Body of pancreas (tissue), 4 donors: ENCODE measurements around the gene ZNF454. TPM values are rescaled to one million over a fixed set of nuclear protein-coding genes. Genes with fewer than 3 reads are reported as not detected.

ENCODE experiments used
- ATAC-seq: fragments of 150-250 bp; one replicate; pipeline ENCODE4 v1.9.1; 2016
- DNase-seq, 4 donors: peaks; one replicate each; pipeline ENCODE4 v3.0.0-alpha.2; 2019
- H3K27ac ChIP-seq, 4 donors: fragments of 200-600 bp; sonication (generic); 1 replicate in 3 of 4; 2 replicates in 1 of 4; pipeline versions ENCODE4 v1.5.1 to v1.6.1; 2016 to 2019; ENCODE audit warnings: mild to moderate bottlenecking in 1 of 4, mixed read lengths in 1 of 4, moderate library complexity in 1 of 4
- H3K27me3 ChIP-seq, 2 donors: fragments of 200-600 bp; sonication (generic); one replicate each; pipeline ENCODE4 v1.6.0; 2016; ENCODE audit warnings: mild to moderate bottlenecking in 1 of 2
- H3K36me3 ChIP-seq, 2 donors: fragments of 200-600 bp; sonication (generic); replicated peaks in 1 of 2; 2 replicates each; pipeline ENCODE4 v1.5.1; 2016; ENCODE audit warnings: low read depth in 2 of 2; ENCODE audit not compliant: insufficient read depth in 1 of 2
- H3K4me1 ChIP-seq: fragments of 200-600 bp; sonication (generic); one replicate; pipeline ENCODE4 v1.6.0; 2016
- H3K4me3 ChIP-seq, 2 donors: fragments of 200-600 bp; sonication (generic); 1 replicate in 1 of 2; 2 replicates in 1 of 2; pipeline ENCODE4 v1.5.1; 2016 to 2019
- H3K9me3 ChIP-seq, 3 donors: fragments of 200-600 bp; sonication (generic); 1 replicate in 2 of 3; 2 replicates in 1 of 3; pipeline ENCODE4 v1.5.1; 2016
- POLR2A ChIP-seq, 3 donors: fragments of 450-650 bp; IDR thresholded peaks; one replicate each; pipeline ENCODE4 v1.6.1; 2016; ENCODE audit warnings: antibody characterized with exemption in 3 of 3, mild to moderate bottlenecking in 2 of 3
- WGBS, 2 donors: methylation state at CpG; one replicate each; pipeline ENCODE4 v1.1.5; 2017; 5-methylcytosine and 5-hydroxymethylcytosine counted together
- intact Hi-C: fragments of 100-400 bp; cut with DNase I; formaldehyde crosslinking; loops from one replicate; pipeline ENCODE4 v1.15.1; 2023
- total RNA-seq, 2 donors: library from RNA; depleted of rRNA; stranded (reverse); fragments of >200 nt; gene quantifications; one replicate each; pipeline ENCODE4 v1.1.0, GENCODE V29; 2016
- TF ChIP-seq, protein P1 (sequence below), 7 experiments: fragments of 450-650 bp in 4 of 7; fragments of 200-600 bp in 3 of 7; sonication (generic) in 3 of 7; IDR thresholded peaks; one replicate each; pipeline ENCODE4 v1.5.1; 2016 to 2019; ENCODE audit warnings: antibody characterized with exemption in 7 of 7

ZNF454 gene
- total RNA-seq, 2 donors from 2014 or later, result 4.2 to 8.2 TPM

GRCh38 chr5:178988436-178989220 lies 47.6 kb downstream of the ZNF454 start:
- Histone ChIP-seq H3K27ac (no peak overlapping the region), H3K9me3 (peaks cover 0 to 45% (median 0%) of the 10 kb centered on the region in 3 donors), H3K27me3 (no peaks in the 10 kb centered on the region), H3K4me1 (no peaks in the 10 kb centered on the region), H3K4me3 (no peak overlapping the region), H3K36me3 (no peaks in the 10 kb centered on the region)
- WGBS, 2 donors, result 87 to 94% methylated on average over 20 to 26 of the region's 27 CpGs
- intact Hi-C loops, result no loop called here
- ATAC-seq, result no peak
- TF ChIP-seq POLR2A (IDR thresholded peaks at IDR 0.05), result no peak
- TF ChIP-seq, protein P1, sequence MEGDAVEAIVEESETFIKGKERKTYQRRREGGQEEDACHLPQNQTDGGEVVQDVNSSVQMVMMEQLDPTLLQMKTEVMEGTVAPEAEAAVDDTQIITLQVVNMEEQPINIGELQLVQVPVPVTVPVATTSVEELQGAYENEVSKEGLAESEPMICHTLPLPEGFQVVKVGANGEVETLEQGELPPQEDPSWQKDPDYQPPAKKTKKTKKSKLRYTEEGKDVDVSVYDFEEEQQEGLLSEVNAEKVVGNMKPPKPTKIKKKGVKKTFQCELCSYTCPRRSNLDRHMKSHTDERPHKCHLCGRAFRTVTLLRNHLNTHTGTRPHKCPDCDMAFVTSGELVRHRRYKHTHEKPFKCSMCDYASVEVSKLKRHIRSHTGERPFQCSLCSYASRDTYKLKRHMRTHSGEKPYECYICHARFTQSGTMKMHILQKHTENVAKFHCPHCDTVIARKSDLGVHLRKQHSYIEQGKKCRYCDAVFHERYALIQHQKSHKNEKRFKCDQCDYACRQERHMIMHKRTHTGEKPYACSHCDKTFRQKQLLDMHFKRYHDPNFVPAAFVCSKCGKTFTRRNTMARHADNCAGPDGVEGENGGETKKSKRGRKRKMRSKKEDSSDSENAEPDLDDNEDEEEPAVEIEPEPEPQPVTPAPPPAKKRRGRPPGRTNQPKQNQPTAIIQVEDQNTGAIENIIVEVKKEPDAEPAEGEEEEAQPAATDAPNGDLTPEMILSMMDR (IDR thresholded peaks at IDR 0.05), result no peak
- DNase-seq, result no peak

DNA sequence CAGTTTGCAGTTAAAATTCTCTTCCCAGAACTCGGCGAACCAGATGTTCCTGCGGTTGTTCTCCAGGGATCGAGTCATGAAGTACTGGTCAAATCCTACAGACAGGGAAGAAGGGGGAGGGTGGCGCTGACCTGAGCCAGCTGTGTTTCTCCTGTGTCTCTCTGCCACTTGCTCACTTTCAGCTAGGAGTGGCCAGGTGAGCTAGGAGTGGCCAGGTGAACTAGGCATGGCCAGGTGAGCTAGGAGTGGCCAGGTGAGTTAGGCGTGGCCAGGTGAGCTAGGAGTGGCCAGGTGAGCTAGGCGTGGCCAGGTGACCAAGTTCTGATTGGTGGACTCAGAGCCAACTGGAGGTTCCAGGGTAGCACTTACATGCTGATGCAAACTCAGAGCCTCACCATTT lies 48.3 kb downstream of the ZNF454 start:
- WGBS, 2 donors, result 80 to 88% methylated on average over 5 to 7 of the region's 7 CpGs
- Histone ChIP-seq H3K27ac (no peak overlapping the region), H3K9me3 (peaks cover 0 to 38% (median 0%) of the 10 kb centered on the region in 3 donors), H3K4me3 (no peak overlapping the region), H3K36me3 (no peaks in the 10 kb centered on the region), H3K27me3 (no peaks in the 10 kb centered on the region), H3K4me1 (no peaks in the 10 kb centered on the region)
- TF ChIP-seq, protein P1 (IDR thresholded peaks at IDR 0.05), result no peak
- no peak for DNase-seq
- intact Hi-C loops, result no loop called here
- no peak for ATAC-seq

DNA sequence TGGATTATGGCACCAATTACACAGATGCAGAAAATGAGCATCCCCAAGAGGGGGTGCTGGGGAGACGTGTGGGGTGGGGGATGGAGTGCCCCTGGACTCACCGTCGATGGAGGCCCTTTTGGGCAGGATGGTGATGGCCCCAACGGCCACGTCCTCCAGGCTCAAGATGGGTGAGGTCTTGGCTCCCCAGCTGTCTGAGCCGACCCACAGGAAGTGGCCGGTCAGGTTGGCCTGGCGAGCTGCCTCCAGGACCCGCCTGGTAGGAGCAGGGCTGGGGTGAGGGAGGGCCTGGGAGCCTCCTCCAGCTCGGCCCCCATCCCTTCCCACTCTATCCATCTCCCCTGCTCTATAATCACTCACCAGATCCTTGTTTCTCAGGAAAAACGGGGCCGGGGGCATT lies 49.5 kb downstream of the ZNF454 start:
- H3K4me3 ChIP-seq, result no peak overlapping the region
- H3K9me3 ChIP-seq, result peaks cover 0 to 32% (median 0%) of the 10 kb centered on the region in 3 donors
- DNase-seq, result no peak
- H3K27ac ChIP-seq, result no peak overlapping the region
- ATAC-seq, result no peak
- 76 to 86% methylated on average over 9 to 12 of the region's 12 CpGs for WGBS, 2 donors
- TF ChIP-seq, protein P1 (IDR thresholded peaks at IDR 0.05), result no peak
- TF ChIP-seq POLR2A (IDR thresholded peaks at IDR 0.05), result no peak
- no peaks in the 10 kb centered on the region for H3K4me1 ChIP-seq
- no peaks in the 10 kb centered on the region for H3K36me3 ChIP-seq
- intact Hi-C loops, result no loop called here
- no peaks in the 10 kb centered on the region for H3K27me3 ChIP-seq

DNA sequence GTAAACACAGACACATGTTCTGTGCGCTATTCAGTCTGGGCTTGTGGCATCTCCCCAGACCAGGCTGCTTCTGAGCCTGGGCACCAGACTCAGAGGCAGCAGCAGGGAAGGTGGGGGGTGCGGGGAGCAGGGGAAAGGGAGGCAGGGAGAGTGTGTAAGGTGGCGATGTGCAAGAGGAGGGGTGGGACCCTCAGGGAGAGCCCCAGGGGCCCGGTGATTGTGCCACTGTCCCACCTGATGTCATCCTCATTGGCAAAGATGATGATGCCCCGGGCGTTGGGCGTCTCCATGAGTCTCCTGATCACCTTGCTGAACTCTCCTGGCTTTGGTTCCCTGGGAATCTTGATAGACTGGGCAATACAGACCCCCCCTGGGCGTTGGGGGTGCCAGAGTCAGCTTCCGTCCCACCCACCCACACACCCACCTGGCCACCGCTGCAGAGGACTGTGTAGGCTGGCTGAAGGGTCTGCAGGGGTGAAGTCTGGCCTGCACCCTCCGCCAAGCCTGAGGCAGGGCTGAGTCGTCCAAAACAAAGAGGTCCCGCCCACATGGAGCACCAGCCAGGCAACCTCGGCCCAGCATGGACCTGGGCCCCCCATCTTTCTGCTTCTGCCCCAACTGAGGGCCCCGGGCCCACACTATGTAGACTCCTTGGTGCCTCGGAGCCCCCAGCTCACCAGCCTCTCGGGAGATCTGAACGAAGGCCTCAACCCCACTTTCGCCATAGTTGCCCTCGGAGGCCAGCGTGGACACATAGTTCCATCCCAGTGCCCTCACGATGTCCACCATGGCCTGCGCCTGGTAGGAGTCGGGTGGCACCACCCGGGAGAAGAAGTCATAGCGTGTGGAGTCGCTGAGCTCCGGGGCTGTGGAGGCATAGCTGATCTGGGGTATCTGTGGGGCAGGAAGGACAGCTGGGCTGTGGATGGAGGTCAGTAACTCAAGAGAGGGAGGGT lies 50.5 kb downstream of the ZNF454 start:
- intact Hi-C loops, result no loop called here
- DNase-seq (no peak), ATAC-seq (no peak)
- Histone ChIP-seq H3K36me3 (no peaks in the 10 kb centered on the region), H3K27ac (no peak overlapping the region), H3K4me1 (no peaks in the 10 kb centered on the region), H3K27me3 (no peaks in the 10 kb centered on the region), H3K4me3 (no peak overlapping the region), H3K9me3 (peaks cover 0 to 23% (median 0%) of the 10 kb centered on the region in 3 donors)
- 83 to 92% methylated on average over 15 to 28 of the region's 28 CpGs for WGBS, 2 donors
- TF ChIP-seq, protein P1 (IDR thresholded peaks at IDR 0.05), result no peak
- no peak for TF ChIP-seq POLR2A (IDR thresholded peaks at IDR 0.05)
